ENCODE measurements around the gene ATOH1.

Gene ATOH1

DNA sequence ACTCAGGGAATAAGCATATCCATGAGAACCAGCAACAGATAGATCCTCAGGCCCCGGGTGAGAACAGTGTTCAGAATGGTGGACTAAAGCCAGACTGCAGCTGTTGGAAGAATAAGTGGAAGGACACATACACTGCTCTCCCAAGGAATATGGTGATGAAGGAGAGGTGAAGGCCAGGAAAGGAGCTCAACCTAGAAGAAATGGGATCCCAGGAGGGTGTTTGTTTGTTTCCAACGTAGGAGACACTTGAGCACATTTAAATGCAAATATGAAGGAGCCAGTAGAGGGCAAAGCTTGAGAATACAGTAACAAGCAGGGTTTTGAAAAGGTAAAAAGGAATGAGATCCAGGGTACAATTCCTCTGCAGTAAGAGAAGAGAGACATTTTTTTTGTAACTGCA is 42.4 kb upstream of the ATOH1 start:
- Histone ChIP-seq H3K27ac (no peak overlapping the region), H3K4me2 (no peak overlapping the region), H2AFZ (ENCODE audit: low read depth) (no peak overlapping the region), H3K4me3 (IDR thresholded peaks at IDR 0.05; ENCODE audit: insufficient read depth, low read depth, low read length) (no peak overlapping the region), H3K4me1 (ENCODE audit: low read depth, poor library complexity, severe bottlenecking) (no peaks in the 10 kb centered on the region), H3K79me2 (ENCODE audit: insufficient read depth, low read depth) (no peaks in the 10 kb centered on the region), H3K36me3 (ENCODE audit: insufficient read depth) (no peaks in the 10 kb centered on the region), H4K20me1 (ENCODE audit: insufficient read depth) (no peaks in the 10 kb centered on the region), H3K9ac (no peak overlapping the region), H3K27me3 (ENCODE audit: insufficient read depth, low read depth) (no peaks in the 10 kb centered on the region)
- TF ChIP-seq, protein P1, sequence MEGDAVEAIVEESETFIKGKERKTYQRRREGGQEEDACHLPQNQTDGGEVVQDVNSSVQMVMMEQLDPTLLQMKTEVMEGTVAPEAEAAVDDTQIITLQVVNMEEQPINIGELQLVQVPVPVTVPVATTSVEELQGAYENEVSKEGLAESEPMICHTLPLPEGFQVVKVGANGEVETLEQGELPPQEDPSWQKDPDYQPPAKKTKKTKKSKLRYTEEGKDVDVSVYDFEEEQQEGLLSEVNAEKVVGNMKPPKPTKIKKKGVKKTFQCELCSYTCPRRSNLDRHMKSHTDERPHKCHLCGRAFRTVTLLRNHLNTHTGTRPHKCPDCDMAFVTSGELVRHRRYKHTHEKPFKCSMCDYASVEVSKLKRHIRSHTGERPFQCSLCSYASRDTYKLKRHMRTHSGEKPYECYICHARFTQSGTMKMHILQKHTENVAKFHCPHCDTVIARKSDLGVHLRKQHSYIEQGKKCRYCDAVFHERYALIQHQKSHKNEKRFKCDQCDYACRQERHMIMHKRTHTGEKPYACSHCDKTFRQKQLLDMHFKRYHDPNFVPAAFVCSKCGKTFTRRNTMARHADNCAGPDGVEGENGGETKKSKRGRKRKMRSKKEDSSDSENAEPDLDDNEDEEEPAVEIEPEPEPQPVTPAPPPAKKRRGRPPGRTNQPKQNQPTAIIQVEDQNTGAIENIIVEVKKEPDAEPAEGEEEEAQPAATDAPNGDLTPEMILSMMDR (conservative IDR thresholded peaks at IDR 0.05; ENCODE audit: low read depth, low read length), result no peak

DNA sequence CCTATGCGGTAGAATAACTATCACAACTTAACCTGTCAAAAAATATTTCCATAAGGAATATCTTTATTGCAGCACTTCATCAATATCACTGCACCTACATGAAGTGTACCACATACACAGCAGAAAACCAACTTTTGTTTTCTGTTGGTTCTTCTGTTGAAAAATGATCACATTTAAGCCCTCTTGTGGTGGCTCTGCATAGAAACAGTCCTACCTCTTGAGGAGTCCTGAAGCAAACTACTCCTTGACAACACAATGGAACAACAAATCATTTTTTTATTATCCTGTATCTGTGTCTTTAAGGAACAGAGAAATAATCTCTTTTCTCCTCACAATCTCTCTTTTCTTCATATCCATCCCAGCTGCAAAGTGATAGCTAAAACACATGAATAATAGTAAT is 39.8 kb upstream of the ATOH1 start:
- TF ChIP-seq, protein P1 (conservative IDR thresholded peaks at IDR 0.05; ENCODE audit: low read depth, low read length), result peak; percentile 43; the same call in 1 of the 2 replicates
- Histone ChIP-seq H2AFZ (ENCODE audit: low read depth) (no peak overlapping the region), H3K27me3 (ENCODE audit: insufficient read depth, low read depth) (no peaks in the 10 kb centered on the region), H3K9ac (no peak overlapping the region), H3K36me3 (ENCODE audit: insufficient read depth) (no peaks in the 10 kb centered on the region), H3K4me3 (IDR thresholded peaks at IDR 0.05; ENCODE audit: insufficient read depth, low read depth, low read length) (no peak overlapping the region), H3K4me1 (ENCODE audit: low read depth, poor library complexity, severe bottlenecking) (no peaks in the 10 kb centered on the region), H3K27ac (no peak overlapping the region), H3K79me2 (ENCODE audit: insufficient read depth, low read depth) (no peaks in the 10 kb centered on the region), H3K4me2 (no peak overlapping the region), H4K20me1 (ENCODE audit: insufficient read depth) (no peaks in the 10 kb centered on the region)

DNA sequence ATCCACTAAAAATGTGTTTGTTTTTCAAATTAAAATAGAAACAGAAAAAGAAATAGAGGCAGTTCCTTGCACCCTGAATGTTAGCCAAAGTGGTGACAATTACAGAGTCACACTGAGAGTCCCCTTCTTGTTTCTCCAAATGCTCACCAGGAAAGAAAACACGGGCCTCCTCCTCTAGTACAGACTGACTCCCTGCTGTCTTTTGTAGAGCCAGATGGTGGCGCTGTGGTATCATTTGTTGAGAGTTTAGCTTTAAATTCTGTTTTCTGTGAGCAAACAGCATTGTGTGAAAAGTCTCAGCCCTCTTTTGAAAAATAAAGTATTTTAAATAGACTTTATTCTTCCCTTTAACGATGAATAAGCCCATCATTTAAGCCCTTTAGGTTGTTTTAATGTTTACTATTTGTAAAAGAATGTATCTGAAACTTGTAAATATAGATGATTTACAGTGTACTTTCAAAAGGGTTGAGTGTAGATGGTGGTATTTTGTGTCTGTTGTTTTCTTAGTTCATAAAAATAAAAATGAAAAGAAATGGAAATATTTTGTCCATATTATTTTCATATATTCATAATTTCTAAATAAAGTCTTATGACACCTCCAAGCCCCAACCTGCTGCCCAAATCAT is 36.9 kb upstream of the ATOH1 start:
- H3K4me2 ChIP-seq, result no peak overlapping the region
- H3K27me3 ChIP-seq (ENCODE audit: insufficient read depth, low read depth), result no peaks in the 10 kb centered on the region
- H3K4me3 ChIP-seq (IDR thresholded peaks at IDR 0.05; ENCODE audit: insufficient read depth, low read depth, low read length), result no peak overlapping the region
- H3K36me3 ChIP-seq (ENCODE audit: insufficient read depth), result no peaks in the 10 kb centered on the region
- H4K20me1 ChIP-seq (ENCODE audit: insufficient read depth), result no peaks in the 10 kb centered on the region
- no peak overlapping the region for H3K27ac ChIP-seq
- TF ChIP-seq, protein P1 (conservative IDR thresholded peaks at IDR 0.05; ENCODE audit: low read depth, low read length), result peak; percentile 96
- no peak overlapping the region for H2AFZ ChIP-seq (ENCODE audit: low read depth)
- H3K9ac ChIP-seq, result no peak overlapping the region
- H3K4me1 ChIP-seq (ENCODE audit: low read depth, poor library complexity, severe bottlenecking), result no peaks in the 10 kb centered on the region
- H3K79me2 ChIP-seq (ENCODE audit: insufficient read depth, low read depth), result no peaks in the 10 kb centered on the region

DNA sequence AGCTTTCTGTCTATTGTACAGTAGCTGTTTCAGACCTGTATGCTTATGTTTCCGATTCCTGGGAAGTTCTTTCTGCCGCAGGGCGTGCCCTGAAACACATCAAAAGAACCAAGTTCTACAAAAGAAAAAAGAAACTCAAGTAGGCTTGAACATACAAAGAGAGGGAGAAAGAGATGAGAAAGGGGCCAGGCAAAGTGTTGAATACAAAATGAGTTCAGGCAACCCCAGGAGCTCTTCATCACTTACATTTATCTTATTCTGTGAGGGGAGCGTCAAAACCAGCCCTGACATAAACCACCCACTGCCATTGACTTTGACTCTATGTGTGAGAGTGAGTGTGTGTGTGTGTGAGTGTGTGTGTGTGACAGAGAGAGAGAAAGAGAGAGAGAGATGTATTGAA is 26.5 kb upstream of the ATOH1 start:
- no peak overlapping the region for H3K27ac ChIP-seq
- H3K4me3 ChIP-seq (IDR thresholded peaks at IDR 0.05; ENCODE audit: insufficient read depth, low read depth, low read length), result no peak overlapping the region
- H3K4me2 ChIP-seq, result no peak overlapping the region
- H4K20me1 ChIP-seq (ENCODE audit: insufficient read depth), result no peaks in the 10 kb centered on the region
- H3K79me2 ChIP-seq (ENCODE audit: insufficient read depth, low read depth), result no peaks in the 10 kb centered on the region
- H3K36me3 ChIP-seq (ENCODE audit: insufficient read depth), result no peaks in the 10 kb centered on the region
- H2AFZ ChIP-seq (ENCODE audit: low read depth), result no peak overlapping the region
- no peaks in the 10 kb centered on the region for H3K27me3 ChIP-seq (ENCODE audit: insufficient read depth, low read depth)
- H3K4me1 ChIP-seq (ENCODE audit: low read depth, poor library complexity, severe bottlenecking), result no peaks in the 10 kb centered on the region
- no peak overlapping the region for H3K9ac ChIP-seq
- TF ChIP-seq, protein P1 (conservative IDR thresholded peaks at IDR 0.05; ENCODE audit: low read depth, low read length), result no peak

Data from KMS-11 (cell line).